GM18505 (cell line): ENCODE data around the gene KAT7.

Source experiments
- ATAC-seq: cut with Tn5 transposase; IDR thresholded peaks from one replicate; pipeline ENCODE4 v1.9.1; 2021; ENCODE audit not compliant: unreplicated experiment
- POLR2A ChIP-seq: IDR thresholded peaks from 4 replicates; pipeline ENCODE4 v1.6.1; 2011; ENCODE audit warnings: borderline replicate concordance; ENCODE audit not compliant: insufficient read depth, insufficient read length; ENCODE audit errors: extremely low read depth

Gene KAT7

DNA sequence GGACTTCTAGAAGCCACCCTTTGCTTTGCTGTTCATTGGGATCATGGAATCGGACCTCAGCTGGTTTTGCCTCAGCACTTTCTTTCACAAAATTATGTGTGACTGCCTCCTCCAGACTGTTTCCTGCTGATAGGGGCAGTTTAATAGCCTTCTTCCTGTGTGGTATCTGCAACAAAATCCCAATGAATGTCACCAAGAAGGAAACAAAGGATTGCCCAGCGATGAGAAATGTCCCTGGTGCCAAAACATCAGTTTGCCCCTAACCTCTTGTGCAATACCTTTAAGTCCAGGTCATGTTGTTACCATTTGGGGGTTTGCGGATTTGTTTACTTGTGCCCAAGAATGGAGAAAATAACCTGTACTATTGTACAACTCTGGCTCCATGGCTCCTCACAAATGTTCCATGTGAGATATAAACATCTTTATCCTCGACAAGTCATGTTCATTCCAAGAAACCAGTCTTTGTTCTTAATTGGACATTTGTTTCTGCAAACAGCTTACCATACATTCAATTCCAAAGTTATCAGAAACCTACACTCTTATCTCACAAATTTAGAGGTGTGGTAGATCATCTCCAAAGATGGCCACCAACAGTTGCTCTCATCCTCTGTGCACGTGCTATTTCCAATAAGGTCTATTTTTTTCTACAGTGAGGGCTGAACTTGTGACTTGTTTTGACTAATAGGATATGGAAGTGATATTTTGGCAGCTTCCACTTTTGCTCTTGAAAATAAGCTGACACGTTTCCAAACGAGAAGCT is 44.5 kb downstream of the KAT7 start:
- ATAC-seq = no peak

DNA sequence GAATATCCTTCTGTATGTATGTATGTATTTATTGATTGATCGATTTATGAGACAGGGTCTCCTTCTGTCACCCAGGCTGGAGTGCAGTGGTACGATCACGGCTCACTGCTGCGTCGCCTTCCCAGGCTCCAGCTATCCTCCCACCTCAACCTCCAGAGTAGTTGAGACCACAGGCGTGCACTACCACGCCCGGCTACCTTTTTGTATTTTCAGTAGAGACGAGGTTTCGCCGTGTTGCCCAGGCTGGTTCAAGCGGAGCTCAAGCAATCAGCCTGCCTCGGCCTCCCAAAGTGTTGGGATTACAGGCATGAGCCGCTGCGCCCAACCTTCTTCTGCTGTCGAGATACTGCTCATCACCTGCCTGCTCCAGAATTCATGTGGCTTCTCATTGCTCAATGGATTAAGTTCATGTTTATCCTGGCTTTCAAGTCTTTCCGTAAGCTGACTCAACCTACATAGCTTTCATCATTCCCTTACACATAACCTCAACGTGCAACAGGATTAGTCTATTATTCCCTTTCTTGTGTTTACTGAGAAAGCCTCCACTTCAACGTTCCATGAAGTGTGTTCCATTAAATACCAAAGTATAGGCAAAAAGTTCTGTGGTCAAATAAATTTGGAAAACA is 45.8 kb downstream of the KAT7 start:
- ATAC-seq = no peak
- no peak for TF ChIP-seq POLR2A

More for the DNA sequence above, 44.5 kb downstream of the KAT7 start:
- no peak for TF ChIP-seq POLR2A

DNA sequence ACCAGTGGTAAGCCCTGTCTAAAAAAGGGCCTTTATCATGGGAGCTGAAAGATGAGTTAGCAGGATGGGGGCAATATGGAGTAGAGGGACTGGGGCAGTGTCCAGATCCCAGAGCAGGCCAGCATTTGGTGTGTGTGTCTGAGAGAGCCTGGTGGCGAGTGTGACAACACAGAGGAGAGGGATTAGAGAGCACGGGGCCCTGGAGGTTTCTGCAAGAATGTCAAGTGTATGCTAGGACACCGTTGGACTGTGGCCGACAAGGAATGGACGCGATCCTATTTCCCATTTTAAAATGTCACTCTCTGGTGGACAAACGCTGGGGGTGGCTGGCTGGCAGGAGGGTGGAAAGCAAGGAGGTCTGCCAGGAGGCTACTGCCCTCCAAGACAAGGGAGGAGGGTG is 47.0 kb downstream of the KAT7 start:
- no peak for ATAC-seq
- no peak for TF ChIP-seq POLR2A

DNA sequence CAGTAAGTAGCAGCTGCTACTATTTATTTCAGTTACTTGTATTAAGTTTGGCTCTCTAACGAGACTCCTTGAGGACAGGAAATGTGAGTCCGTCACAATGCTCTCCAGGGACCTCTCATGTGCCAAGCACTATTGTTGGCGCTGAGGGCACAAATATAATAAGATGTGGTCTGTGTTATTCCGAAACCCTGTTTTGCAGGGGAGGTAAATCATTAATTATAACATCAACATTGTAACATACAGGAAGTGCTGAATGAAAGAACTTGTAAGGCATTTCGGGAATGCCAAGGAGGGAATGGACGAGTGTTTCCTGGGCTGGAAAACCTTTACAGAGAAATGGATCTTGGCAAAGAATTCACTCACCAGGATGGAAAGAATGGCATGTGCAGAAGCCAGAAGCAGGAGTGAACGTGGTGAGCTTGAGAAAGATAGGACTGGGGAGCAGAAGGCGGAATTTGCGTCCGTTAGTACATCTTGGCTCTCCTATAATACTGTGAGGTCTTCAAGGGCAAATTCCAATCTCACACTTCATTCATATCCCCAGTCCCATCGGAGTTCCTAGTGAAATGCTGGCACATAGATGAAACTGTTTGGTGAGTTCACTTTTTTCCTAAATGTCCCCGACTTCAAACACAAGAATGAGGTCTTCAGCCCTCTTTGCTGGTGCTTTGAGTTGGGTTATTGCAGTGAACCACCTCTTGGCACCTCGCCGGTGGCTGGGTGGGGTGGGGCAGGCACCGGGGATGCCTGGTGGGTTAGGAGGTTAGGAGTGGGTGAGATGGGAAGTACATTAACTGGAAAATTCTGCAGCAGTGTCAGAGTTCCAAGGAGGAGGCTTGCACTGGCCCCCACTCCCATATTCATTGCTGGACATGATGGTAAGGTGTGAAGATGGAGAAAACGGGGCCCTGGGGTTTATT is 47.9 kb downstream of the KAT7 start:
- ATAC-seq = no peak
- TF ChIP-seq POLR2A = no peak

DNA sequence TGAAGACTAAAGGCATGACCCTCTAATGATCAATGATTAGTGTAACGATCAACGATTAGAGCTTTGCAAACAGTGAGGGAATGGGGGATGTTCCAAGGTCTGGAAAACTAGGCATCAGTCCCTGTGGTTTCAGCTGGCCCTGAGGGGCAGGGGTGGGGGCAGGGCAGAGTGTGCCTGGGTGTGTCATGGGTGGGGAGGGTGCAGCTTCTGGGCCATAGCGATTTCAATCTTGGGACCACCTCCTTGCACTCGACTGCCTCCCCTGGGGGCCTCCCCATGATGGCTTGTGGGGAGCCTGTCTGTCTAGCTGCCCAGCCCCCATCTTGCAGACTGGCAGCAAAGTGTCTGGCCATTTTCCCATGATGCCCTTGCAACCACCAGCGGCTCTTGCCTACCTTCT is 51.0 kb downstream of the KAT7 start:
- no peak for TF ChIP-seq POLR2A
- no peak for ATAC-seq

DNA sequence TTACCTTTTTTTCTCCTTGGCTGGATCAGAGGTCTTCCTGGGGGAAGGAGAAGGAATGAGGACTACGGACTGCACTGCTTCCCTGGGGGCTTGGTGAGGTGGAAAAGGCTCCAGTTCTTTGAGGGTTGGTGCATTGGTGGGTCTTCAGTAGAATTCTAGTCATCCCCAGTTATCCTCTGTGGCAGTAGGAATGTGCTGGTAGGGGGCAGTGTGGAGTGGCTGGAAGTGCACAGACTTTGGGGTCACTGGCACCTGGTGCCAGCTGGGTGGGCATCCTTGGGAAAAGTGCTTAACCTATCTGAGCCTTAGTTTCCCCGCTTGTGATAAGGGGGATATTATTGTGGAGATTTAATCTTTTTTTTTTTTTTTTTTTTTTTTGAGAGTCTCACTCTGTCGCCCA is 53.1 kb downstream of the KAT7 start:
- ATAC-seq = no peak
- no peak for TF ChIP-seq POLR2A

DNA sequence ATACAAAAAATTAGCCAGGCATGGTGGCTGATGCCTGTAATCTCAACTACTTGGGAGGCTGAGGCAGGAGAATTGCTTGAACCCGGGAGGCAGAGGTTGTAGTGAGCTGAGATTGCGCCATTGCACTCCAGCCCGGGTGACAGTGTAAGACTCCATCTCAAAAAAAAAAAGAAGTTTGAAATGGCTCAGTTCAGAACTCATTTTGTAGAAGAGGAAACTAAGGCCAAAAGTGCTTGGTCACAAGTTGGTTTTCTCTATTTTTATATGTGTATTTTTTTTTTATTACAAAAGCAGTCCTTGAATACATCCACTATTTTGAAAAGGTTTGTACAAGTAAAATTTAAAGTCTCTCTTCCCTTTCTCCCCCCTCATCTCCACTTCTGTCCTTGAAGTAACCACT is 53.9 kb downstream of the KAT7 start:
- no peak for TF ChIP-seq POLR2A
- ATAC-seq = no peak

DNA sequence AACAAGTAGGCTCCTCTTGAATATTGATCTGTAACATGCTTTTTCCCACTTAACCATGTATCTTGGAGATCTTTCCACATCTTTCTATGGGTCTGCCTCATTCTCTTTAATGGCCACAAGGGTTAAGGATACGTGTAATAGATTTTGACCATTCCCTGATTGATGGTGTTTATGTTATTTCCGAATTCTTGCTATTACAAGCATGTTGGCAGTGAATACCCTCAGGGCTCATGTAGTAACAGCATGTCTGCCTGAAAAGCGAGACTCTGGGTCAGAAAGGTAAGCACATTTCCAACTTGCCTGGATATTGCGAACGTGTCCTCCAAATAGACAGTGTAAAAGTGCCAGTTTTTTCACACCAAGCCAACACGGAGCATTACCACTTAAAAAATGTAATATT is 54.4 kb downstream of the KAT7 start:
- no peak for TF ChIP-seq POLR2A
- ATAC-seq = no peak

DNA sequence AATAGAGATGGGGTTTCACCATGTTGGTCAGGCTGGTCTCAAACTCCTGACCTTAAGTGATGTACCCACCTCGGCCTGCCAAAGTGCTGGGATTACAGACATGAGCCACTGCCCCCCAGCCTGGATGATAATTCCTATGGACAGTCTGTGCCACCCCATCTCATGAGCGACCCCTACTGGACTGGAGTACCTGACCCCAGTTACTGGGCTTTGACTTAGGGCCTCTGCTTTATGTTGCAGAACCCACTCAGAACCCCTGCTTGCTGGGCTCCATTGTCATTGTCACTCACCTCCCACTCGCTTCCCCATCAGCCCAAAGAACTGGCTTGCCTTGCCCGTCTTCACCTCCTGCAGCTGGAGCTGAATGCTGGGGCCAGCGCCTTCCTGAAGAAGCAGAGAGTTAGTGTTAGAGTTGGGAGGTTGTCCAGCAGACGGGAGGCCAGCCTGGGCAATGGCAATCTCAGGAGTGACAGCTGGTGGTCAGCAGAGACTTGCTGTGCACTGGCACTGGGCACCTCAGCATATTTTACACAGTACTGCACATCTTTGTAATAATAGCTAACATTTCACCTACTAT is 55.4 kb downstream of the KAT7 start:
- TF ChIP-seq POLR2A = no peak
- no peak for ATAC-seq

DNA sequence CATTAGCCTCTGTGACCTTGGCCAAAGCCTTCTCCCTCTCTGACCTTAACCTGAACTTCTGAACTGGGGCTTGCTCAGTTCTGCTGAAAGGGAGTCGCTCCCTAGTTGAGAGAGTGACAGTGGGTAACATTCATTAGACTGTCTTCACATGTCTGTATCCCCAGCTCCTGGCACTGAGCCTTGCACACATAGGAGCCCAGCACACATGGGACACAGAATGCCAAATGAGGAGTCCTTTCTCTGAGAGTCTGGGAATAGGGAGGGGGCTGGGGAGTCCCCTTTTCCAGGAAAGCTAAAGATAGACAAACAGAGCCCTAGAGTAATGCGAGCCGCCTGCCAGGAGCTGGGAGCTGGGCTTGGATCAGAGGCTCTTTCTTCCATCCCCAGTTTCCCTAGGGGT is 56.8 kb downstream of the KAT7 start:
- no peak for ATAC-seq
- TF ChIP-seq POLR2A = no peak

DNA sequence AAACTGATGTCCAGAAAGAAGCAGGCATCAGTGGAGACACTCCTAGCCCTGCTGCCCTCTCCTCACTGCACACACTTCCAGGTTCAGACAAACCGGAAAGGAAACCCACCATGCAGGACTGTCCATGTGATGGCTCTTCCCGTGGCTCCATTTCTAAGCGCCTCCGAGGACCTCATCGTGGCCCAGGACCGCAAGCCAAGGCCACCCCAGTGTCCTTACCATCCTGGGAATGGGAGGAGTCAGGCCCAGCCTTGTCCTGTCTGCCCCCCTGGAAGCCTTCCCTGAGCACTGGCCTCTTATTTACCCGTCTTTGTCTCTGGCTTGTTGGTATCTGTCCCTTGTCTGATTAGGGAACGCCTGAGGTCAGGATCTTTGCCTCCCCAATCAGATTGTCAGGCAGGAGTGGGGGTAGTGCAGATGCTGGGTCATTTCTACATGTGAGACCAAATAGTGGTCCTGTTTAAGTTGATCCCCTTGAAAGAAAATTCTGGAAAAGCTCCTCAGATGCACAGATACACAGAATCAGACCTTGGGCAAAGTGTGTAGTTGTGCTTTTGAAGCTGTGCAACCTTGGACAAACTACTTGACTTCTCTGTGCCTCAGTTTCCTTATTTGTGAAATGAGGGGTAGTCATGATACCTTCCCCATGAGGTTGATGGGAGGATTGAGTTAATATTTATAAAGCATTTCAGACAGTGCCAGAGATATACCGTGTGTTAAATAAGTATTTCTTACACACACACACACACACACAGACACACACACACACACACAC is 58.6 kb downstream of the KAT7 start:
- no peak for TF ChIP-seq POLR2A
- ATAC-seq = no peak

DNA sequence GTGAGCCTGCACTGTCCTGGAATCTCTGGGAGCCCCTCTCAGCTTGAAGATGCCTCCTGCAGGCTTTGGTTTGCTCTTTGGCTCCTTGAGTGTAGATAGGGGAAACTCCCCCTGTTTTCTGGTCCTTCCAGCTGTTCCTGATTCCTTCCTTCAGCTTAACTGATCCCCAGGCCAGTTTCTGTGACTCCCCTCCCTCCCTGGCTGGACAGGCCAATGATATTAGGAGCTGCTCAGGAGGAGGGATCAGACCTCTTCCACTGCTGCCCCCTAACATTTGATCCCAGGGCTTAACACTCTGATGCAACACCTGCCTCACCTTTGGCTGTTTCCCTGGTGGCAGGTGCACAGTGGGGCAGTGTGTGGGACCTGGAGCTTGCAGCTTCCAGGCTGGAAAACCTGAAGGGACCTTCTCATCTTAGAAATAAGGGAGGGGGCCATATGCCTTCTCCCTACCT is 59.6 kb downstream of the KAT7 start, which contains the start of gene TAC4:
TAC4 (minus strand) TSS at position 51 of the 455 bp plus-strand sequence. CDS start 52 bp downstream, outside the sequence.
- no peak for ATAC-seq

More for the DNA sequence above, 59.6 kb downstream of the KAT7 start, which contains the start of gene TAC4:
- no peak for TF ChIP-seq POLR2A
